Right kidney (tissue), 9 donors: ENCODE measurements around the gene GJB6.
"Not testable (repeated sequence)": the region's sequence is repeated elsewhere in the genome, so short reads cannot be mapped to it uniquely, and the experiment has no call there.

Experiments used
- DNase-seq: peaks from one replicate; pipeline ENCODE4 v3.0.0-alpha.2; 2016
- long read RNA-seq, 8 donors: transcript quantifications; one replicate each; lab custom pipeline, GENCODE V29; 2026

The GJB6 gene
- long read RNA-seq, donor 1 = 0 reads
- long read RNA-seq, donor 2 = 0 reads
- long read RNA-seq, donor 3 = 0 reads
- long read RNA-seq, donor 4 = 0 reads
- long read RNA-seq, donor 5, partial matches to known transcripts = 0 of 3 reads
- long read RNA-seq, donor 5, other reads (novel, unspliced or antisense) = 0 of 3 reads
- long read RNA-seq, donor 6, partial matches to known transcripts = 0 of 2 reads
- long read RNA-seq, donor 6, other reads (novel, unspliced or antisense) = 0 of 2 reads
- long read RNA-seq, donor 7 = 0 reads
- long read RNA-seq, donor 8, partial matches to known transcripts = 0 of 1 reads
- long read RNA-seq, donor 8, other reads (novel, unspliced or antisense) = 0 of 1 reads

- DNase-seq = peak; percentile 59
Measured at GRCh38 chr13:20231839-20232555, at the start of gene GJB6. GJB6 (minus strand) TSS chr13:20232319; CDS start chr13:20223480, 8,839 bp downstream.

DNA sequence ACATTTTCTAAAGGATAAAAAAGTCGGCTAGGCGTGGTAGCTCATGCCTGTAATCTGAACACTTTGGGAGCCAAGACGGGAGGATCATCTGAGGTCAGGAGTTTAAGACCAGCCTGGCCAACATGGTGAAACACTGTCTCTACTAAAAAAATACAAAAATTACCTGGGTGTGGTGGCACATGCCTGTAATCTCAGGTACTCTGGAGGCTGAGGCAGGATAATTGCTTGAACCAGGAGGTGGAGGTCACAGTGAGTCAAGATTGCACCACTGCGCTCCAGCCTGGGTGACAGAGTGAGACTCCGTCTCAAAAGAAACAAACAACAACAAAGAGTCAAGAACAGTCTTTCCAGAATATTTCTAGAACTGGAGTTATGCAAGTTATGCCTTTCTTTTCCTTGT, 44.8 kb upstream of the GJB6 start:
- not testable (repeated sequence) for DNase-seq

GRCh38 chr13:20274466-20274865, 42.3 kb upstream of the GJB6 start:
- no peak for DNase-seq

- peak; percentile 29 for DNase-seq
Measured at GRCh38 chr13:20272588-20273171, 40.6 kb upstream of the GJB6 start.

GRCh38 chr13:20272104-20272503, 40.0 kb upstream of the GJB6 start:
- no peak for DNase-seq

GRCh38 chr13:20271441-20271840, 39.3 kb upstream of the GJB6 start:
- no peak for DNase-seq

DNA sequence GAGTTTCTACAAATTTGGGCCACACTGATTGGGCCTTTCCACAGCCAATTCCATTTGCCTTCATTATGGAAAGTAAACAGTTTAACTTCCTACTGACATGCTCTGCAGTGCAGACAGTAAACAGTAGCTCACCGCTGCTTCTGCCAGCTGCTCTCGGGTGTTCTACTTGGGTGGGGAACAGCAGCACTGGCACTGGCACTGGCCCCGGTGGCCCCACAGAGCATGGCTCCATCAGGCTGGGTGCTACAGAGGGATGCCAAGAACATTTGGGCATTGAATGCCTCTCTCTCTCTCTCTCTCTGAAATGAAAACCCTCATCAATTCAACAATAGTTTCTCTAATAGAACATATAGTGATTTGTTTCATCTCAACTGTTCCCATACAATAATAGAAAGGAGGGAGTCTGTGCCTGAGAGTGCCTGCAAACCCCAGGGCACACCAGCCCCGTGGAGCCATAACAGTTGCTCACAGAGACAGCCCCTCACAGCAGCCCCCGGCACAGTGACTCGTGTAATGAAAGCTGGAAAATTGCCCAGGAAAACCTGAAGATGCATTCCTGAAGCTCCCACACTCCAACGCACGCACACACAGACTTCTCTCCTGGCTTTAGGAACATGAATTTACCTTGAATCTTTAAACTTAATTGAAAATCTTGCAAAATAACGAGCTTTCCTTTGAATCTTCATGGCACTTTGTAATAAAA, 38.2 kb upstream of the GJB6 start:
- no peak for DNase-seq

DNA sequence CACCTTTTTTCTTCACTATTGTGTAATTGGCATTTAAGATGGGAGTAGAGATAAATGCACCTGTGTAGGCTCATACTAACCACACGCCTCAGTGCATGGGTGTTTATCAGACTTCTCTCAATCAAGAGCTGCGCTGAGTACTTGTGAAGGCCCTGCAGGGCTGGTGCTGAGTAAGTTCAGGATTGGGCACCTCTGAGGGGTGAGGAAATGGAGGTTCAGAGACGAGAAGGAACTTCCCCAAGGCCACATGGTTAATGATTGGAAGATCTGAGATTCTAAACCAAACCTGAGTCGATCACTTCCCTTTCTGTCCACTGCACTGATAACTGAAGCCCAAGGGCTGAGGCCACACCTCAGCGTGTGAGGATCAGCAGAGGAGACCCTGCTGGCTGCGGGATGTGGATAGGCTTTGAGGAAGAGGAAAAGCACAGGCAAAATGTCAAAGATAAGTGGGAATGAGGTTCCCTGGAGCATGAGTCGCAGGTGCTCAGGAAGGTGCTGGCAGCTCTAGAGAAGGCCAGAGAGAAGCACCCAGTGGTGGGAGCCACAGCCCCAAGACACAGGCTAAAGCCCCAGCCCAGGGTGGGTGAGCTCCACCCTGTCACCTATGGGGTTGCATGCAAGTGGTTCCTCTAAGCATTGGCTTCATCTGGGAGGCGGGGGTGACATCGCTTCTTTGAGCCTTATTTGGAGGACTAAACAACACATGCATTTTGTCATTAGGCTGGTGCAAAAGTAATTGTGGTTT, 32.3 kb upstream of the GJB6 start:
- no peak for DNase-seq

- DNase-seq = no peak
Measured at GRCh38 chr13:20263393-20264044, 31.4 kb upstream of the GJB6 start.

GRCh38 chr13:20258963-20259288, 26.8 kb upstream of the GJB6 start:
- peak; percentile 38 for DNase-seq

- DNase-seq = peak; percentile 39
Measured at GRCh38 chr13:20258208-20258962, 26.3 kb upstream of the GJB6 start.

DNA sequence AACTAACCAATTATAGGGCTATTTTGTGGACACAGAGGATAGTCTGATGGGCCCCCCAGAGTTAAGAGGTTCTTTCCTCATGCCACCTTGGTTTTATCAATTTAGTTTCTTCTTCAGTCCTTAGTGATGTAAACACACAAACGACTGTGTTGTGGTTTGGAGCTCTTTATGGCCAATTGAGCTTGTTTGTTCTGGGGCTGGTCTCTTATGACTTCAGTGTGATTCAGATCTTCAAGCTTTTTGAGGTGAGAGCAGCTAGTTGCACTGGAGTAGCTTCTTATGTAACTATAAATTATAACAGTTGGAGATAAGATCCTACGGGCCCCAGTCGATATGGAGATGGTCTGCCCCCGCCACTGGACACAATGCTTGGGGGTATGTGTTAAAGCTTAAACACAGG, 22.0 kb upstream of the GJB6 start:
- DNase-seq = no peak

GRCh38 chr13:20249913-20250312, 17.8 kb upstream of the GJB6 start:
- DNase-seq = no peak

DNA sequence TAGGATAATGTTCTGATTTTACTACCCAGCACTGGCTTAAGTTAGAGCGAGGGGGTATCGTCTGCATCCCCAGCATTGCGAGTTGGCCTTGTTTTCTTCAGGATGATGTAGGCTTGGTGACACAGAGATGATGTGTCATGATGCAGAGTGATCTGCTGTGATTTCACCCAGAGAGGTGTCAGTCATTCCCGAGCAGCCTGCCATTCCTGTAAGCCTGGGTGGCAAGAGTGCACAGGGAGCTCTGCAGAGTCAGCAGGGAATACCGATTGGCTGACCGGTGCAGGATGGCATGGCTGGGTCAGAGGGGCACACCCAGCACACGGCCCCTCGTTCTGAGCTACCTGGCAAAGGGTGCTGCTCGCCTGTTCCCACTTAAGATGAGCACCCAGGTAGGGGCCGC, 15.8 kb upstream of the GJB6 start:
- DNase-seq = no peak

- DNase-seq = no peak
Measured at GRCh38 chr13:20247403-20247802, 15.3 kb upstream of the GJB6 start.

DNA sequence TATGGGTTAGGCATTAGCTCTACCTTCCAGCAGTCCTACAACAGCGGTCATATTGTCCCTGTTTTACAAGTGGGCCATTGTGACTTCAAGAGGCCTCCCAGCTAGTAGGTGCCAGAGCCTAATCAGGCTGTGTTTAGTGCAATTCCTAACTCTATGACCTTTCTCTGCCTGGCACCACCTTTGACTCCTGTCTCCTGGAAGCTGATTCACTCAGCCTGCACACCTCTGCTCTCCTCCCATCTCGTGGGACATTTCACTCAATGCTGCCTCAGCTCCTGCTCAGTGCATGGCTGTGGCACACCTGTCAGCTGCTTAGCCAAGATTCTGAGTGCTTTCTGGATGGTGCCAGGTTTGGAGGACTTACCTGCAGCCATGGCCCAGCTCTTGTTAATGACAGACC, 9.5 kb upstream of the GJB6 start:
- DNase-seq = no peak

DNA sequence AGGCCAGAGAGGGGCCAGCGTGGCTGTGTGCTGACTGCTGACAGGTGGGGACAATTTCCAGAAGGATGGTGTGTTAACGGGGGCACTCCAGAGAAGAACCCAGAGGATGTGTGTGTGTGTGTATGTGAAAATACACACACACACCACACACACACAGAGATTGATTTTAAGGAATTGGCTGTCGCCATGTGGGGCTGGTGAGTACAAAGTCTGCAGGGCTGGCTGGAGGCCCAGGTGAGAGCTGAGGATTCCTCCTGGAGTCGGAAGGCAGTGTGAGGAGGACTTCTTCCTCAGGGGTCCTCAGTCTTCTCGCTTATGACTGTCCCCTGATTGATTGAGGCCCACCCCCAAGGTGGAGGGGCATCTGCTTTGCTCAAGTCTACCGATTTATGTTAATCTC, 7.6 kb upstream of the GJB6 start:
- DNase-seq = no peak

DNA sequence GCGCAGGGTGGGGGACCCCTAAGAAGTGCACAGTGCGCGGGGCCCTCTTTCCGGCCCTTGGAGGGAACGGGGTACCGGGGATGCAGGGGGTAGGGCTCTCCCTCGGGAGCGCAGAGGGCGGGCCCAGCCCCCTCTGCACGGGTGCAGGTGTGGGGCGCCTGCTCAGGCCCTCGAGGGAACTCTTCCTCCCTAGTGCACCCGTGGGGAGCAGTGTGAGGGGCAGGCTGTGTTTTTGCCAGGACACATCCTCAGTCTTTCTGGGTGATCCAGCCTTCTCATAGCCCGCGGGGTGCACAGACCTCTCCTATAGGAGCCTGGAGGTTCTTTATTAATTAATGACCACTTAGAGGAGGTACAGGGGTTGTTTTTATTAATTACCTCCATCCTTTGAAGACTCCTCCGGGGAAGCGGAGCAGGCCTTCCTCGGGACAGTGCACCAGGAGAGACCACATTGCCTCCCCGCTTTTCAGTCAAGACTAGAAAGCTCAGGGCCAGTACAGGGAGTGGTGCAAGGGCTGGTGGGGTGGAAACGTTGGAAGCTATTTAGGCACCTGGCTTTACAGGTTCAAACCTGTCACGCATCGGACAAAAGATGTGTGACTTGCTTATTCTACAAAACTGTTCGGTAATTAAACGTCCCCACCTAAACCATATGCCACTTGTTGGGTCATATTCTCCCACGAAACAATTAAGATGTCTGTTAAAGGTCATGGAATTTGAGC, 598 bp upstream of the GJB6 start:
- peak; percentile 29 for DNase-seq

DNA sequence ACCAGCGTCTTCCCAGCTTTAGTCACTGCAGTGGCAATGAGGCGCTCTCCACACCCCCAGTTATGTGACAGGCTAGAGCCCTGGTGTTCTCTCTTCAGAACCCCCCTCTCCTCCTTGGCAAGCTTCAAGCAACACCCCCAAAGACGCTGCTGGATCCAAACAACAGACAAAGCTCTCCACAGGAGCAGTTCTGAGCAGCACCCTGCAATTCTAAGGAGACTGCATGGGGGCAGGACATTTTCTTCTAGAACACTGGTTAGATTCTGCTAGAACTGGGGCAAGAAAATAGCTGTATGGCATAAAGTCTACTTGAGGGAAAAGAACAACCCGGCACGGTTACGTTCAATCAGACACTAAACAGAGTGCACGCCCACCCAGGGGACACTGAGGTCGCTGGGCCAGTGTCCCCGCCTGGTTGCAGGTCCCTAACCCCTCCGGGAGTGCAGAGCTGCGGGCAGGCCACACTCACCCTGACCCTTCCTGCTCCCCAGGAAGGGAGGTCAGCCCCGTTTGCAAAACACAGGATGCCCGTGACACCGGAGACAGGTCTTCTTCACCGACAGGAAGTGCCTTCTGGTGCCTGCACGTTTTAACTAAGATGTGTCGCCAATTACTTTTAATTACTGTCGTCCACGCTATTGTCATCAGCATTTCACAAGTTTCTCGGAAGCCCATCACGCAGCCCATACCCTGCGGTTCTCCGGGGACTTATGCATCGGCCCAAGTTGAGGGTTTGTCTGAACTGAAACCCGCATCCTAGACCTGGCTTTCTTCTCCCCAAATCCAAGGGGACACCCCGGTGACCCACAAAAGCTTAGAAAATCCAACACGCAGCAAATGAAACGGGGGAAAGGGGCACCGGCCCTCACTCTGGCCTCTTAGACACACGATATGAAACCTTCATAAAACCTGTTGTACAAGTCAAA, 943 bp downstream of the GJB6 start:
- DNase-seq = peak; percentile 24
